GM21423 (cell line): ENCODE measurements around the gene SPRTN.
"Not testable (repeated sequence)": the region's sequence is repeated elsewhere in the genome, so short reads cannot be mapped to it uniquely, and the experiment has no call there.

Source experiments
- ATAC-seq: cut with Tn5 transposase; IDR thresholded peaks from one replicate; pipeline ENCODE4 v1.9.1; 2021; ENCODE audit warnings: mild to moderate bottlenecking, moderate library complexity; ENCODE audit not compliant: unreplicated experiment

The SPRTN gene

GRCh38 chr1:231335663-231336602 lies 2.2 kb upstream of the SPRTN start:
- no peak for ATAC-seq

GRCh38 chr1:231337043-231337471 lies 1.0 kb upstream of the SPRTN start:
- peak; percentile 2 for ATAC-seq

- ATAC-seq = peak; percentile 72
Measured at GRCh38 chr1:231337472-231338269, 422 bp upstream of the SPRTN start, which contains the start of gene EXOC8. Gene EXOC8, minus strand, starts transcription at chr1:231337852. Its CDS starts 107 bp downstream, at chr1:231337745.

GRCh38 chr1:231340328-231341013 lies 2.4 kb downstream of the SPRTN start:
- ATAC-seq = no peak

GRCh38 chr1:231347961-231348360 lies 9.9 kb downstream of the SPRTN start:
- no peak for ATAC-seq

- no peak for ATAC-seq
Measured at GRCh38 chr1:231348442-231348841, 10.3 kb downstream of the SPRTN start.

- not testable (repeated sequence) for ATAC-seq
Measured at GRCh38 chr1:231348856-231349255, 10.8 kb downstream of the SPRTN start.

GRCh38 chr1:231351816-231352215 lies 13.7 kb downstream of the SPRTN start:
- ATAC-seq = no peak

- no peak for ATAC-seq
Measured at GRCh38 chr1:231353086-231353485, 15.0 kb downstream of the SPRTN start.

GRCh38 chr1:231354330-231355020 lies 16.4 kb downstream of the SPRTN start:
- ATAC-seq = no peak

- no peak for ATAC-seq
Measured at GRCh38 chr1:231355171-231355570, 17.1 kb downstream of the SPRTN start.

GRCh38 chr1:231357187-231357772 lies 19.2 kb downstream of the SPRTN start:
- no peak for ATAC-seq

- ATAC-seq = peak; percentile 76
Measured at GRCh38 chr1:231357831-231358354, 19.8 kb downstream of the SPRTN start.

- no peak for ATAC-seq
Measured at GRCh38 chr1:231359113-231359512, 21.0 kb downstream of the SPRTN start.

- ATAC-seq = no peak
Measured at GRCh38 chr1:231362325-231362724, 24.2 kb downstream of the SPRTN start.

- no peak for ATAC-seq
Measured at GRCh38 chr1:231363624-231364023, 25.5 kb downstream of the SPRTN start.

- ATAC-seq = no peak
Measured at GRCh38 chr1:231364192-231364591, 26.1 kb downstream of the SPRTN start.

- ATAC-seq = no peak
Measured at GRCh38 chr1:231369282-231369681, 31.2 kb downstream of the SPRTN start.

GRCh38 chr1:231372501-231372900 lies 34.4 kb downstream of the SPRTN start:
- no peak for ATAC-seq

GRCh38 chr1:231374394-231374793 lies 36.3 kb downstream of the SPRTN start:
- no peak for ATAC-seq
